Measurements from ENCODE around the gene HDHD5. TPM values are rescaled to one million over a fixed set of nuclear protein-coding genes. Genes with fewer than 3 reads are reported as not detected.

Gene HDHD5
- total and polyA plus RNA-seq, 7 donors = 24.6 to 68.3 (median 33.9) TPM

GRCh38 chr22:17105143-17106129 is 53.6 kb downstream of the HDHD5 start:
- H3K4me1 ChIP-seq = no peaks in the 10 kb centered on the region
- H3K27ac ChIP-seq = no peak overlapping the region

GRCh38 chr22:17104336-17104935 is 54.6 kb downstream of the HDHD5 start:
- Histone ChIP-seq H3K36me3 (ENCODE audit: insufficient read depth in 1 of 2, low read depth in 1 of 2) (peaks cover 0 to 39% of the 10 kb centered on the region in 2 donors), H3K4me1 (no peaks in the 10 kb centered on the region), H3K4me3 (no peak overlapping the region), H3K9me3 (no peaks in the 10 kb centered on the region), H3K27me3 (ENCODE audit: insufficient read depth in 3 of 3, low read length in 2 of 3) (peaks cover 0 to 2% (median 0%) of the 10 kb centered on the region in 3 donors), H3K27ac (no peak overlapping the region)
- no peak for ATAC-seq
- TF ChIP-seq CTCF (IDR thresholded peaks at IDR 0.05) = no peak
- no peak for DNase-seq
- WGBS, 3 donors = 86 to 94% (median 92%) methylated on average over 12 to 14 of the region's 14 CpGs
- intact Hi-C loops (cut with DNase I) = no loop called here

More at GRCh38 chr22:17105143-17106129, 53.6 kb downstream of the HDHD5 start:
- 70 to 76% (median 73%) methylated on average over 22 of the region's 22 CpGs for WGBS, 3 donors
- H3K36me3 ChIP-seq (ENCODE audit: insufficient read depth in 1 of 2, low read depth in 1 of 2) = peaks cover 0 to 29% of the 10 kb centered on the region in 2 donors
- no peak for TF ChIP-seq CTCF (IDR thresholded peaks at IDR 0.05)
- ATAC-seq = no peak
- no peaks in the 10 kb centered on the region for H3K9me3 ChIP-seq
- DNase-seq = no peak
- intact Hi-C loops (cut with DNase I) = no loop called here
- no peak overlapping the region for H3K4me3 ChIP-seq
- peaks cover 0 to 2% (median 0%) of the 10 kb centered on the region in 3 donors for H3K27me3 ChIP-seq (ENCODE audit: insufficient read depth in 3 of 3, low read length in 2 of 3)

DNA sequence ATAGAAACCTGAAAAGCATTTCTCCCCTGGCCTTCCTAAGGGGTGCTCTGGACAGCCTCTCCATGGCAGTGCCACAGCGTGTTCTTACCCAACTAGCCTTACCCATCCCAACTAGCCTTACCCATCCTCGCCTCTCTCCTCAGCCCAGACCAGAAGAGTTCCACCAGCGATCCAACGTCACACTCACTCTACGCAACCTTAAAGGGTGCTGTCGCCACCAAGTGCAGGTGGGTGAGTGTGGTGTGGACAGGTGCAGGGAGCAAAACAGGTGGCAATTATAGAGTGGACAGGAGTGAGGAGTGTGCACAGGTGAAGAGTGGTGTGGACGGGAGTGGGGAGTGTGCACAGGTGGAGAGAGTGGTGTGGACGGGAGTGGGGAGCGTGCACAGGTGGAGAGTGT is 55.7 kb downstream of the HDHD5 start:
- no peak for TF ChIP-seq CTCF (IDR thresholded peaks at IDR 0.05)
- WGBS, 3 donors = 91 to 94% (median 93%) methylated on average over 9 of the region's 9 CpGs
- Histone ChIP-seq H3K9me3 (no peaks in the 10 kb centered on the region), H3K27me3 (ENCODE audit: insufficient read depth in 3 of 3, low read length in 2 of 3) (peaks cover 0 to 2% (median 0%) of the 10 kb centered on the region in 3 donors), H3K36me3 (ENCODE audit: insufficient read depth in 1 of 2, low read depth in 1 of 2) (peaks cover 0 to 50% of the 10 kb centered on the region in 2 donors), H3K4me3 (no peak overlapping the region), H3K27ac (no peak overlapping the region), H3K4me1 (no peaks in the 10 kb centered on the region)
- DNase-seq (no peak), ATAC-seq (no peak)
- intact Hi-C loops (cut with DNase I) = no loop called here

GRCh38 chr22:17102297-17102667 is 56.8 kb downstream of the HDHD5 start:
- H3K4me3 ChIP-seq = no peak overlapping the region
- intact Hi-C loops (cut with DNase I) = no loop called here
- DNase-seq (no peak), ATAC-seq (no peak)
- H3K4me1 ChIP-seq = no peaks in the 10 kb centered on the region
- no peaks in the 10 kb centered on the region for H3K9me3 ChIP-seq
- no peak for TF ChIP-seq CTCF (IDR thresholded peaks at IDR 0.05)
- H3K36me3 ChIP-seq (ENCODE audit: insufficient read depth in 1 of 2, low read depth in 1 of 2) = peaks cover 0 to 51% of the 10 kb centered on the region in 2 donors
- H3K27me3 ChIP-seq (ENCODE audit: insufficient read depth in 3 of 3, low read length in 2 of 3) = peaks cover 0 to 2% (median 0%) of the 10 kb centered on the region in 3 donors
- 91 to 94% (median 91%) methylated on average over 7 of the region's 7 CpGs for WGBS, 3 donors
- H3K27ac ChIP-seq = no peak overlapping the region
